ENCODE data around the gene FRRS1L.
A peak's percentile ranks its signal among the peaks of the same experiment; 100 is the strongest.

Gene FRRS1L

GRCh38 chr9:109166771-109167601 lies at the start of gene FRRS1L:
FRRS1L (minus strand) TSS chr9:109167249; CDS start chr9:109167138, 111 bp downstream.
- no peak for DNase-seq (ENCODE audit: low read depth in 2 of 2)

- DNase-seq (ENCODE audit: low read depth in 2 of 2), result no peak
Observed at GRCh38 chr9:109214414-109214813, 47.4 kb upstream of the FRRS1L start.

GRCh38 chr9:109213285-109214121 lies 46.5 kb upstream of the FRRS1L start:
- DNase-seq (ENCODE audit: low read depth in 2 of 2), result no peak

GRCh38 chr9:109212768-109213167 lies 45.7 kb upstream of the FRRS1L start:
- no peak for DNase-seq (ENCODE audit: low read depth in 2 of 2)

- DNase-seq (ENCODE audit: low read depth in 2 of 2), result no peak
Observed at GRCh38 chr9:109206670-109207069, 39.6 kb upstream of the FRRS1L start.

- DNase-seq (ENCODE audit: low read depth in 2 of 2), result no peak
Observed at GRCh38 chr9:109205526-109205925, 38.5 kb upstream of the FRRS1L start.

- no peak for DNase-seq (ENCODE audit: low read depth in 2 of 2)
Observed at GRCh38 chr9:109203761-109204360, 36.8 kb upstream of the FRRS1L start.

GRCh38 chr9:109199676-109200075 lies 32.6 kb upstream of the FRRS1L start:
- DNase-seq (ENCODE audit: low read depth in 2 of 2), result no peak

- DNase-seq (ENCODE audit: low read depth in 2 of 2), result no peak
Observed at GRCh38 chr9:109198736-109199382, 31.8 kb upstream of the FRRS1L start.

GRCh38 chr9:109193974-109194556 lies 27.0 kb upstream of the FRRS1L start:
- no peak for DNase-seq (ENCODE audit: low read depth in 2 of 2)

- DNase-seq (ENCODE audit: low read depth in 2 of 2), result no peak
Observed at GRCh38 chr9:109192732-109193361, 25.8 kb upstream of the FRRS1L start.

GRCh38 chr9:109191746-109192145 lies 24.7 kb upstream of the FRRS1L start:
- DNase-seq (ENCODE audit: low read depth in 2 of 2), result no peak

- no peak for DNase-seq (ENCODE audit: low read depth in 2 of 2)
Observed at GRCh38 chr9:109190151-109190550, 23.1 kb upstream of the FRRS1L start.

- no peak for DNase-seq (ENCODE audit: low read depth in 2 of 2)
Observed at GRCh38 chr9:109186857-109187520, 19.9 kb upstream of the FRRS1L start.

GRCh38 chr9:109182940-109183798 lies 16.1 kb upstream of the FRRS1L start:
- DNase-seq (ENCODE audit: low read depth in 2 of 2), result peak in 1 of 2 donors; percentile 10

GRCh38 chr9:109182550-109182939 lies 15.5 kb upstream of the FRRS1L start:
- DNase-seq (ENCODE audit: low read depth in 2 of 2), result no peak

- DNase-seq (ENCODE audit: low read depth in 2 of 2), result peak; percentile 28 to 29
Observed at GRCh38 chr9:109181284-109181683, 14.2 kb upstream of the FRRS1L start.

GRCh38 chr9:109179801-109180523 lies 12.9 kb upstream of the FRRS1L start:
- no peak for DNase-seq (ENCODE audit: low read depth in 2 of 2)

- DNase-seq (ENCODE audit: low read depth in 2 of 2), result no peak
Observed at GRCh38 chr9:109176963-109177362, 9.9 kb upstream of the FRRS1L start.

Data from stimulated activated CD4-positive, alpha-beta T cell treated with anti-CD3 and anti-CD28 coated beads, Interleukin-15, amount 100 ng/mL, for 48 hours (primary cell).